K562 (cell line): ENCODE results near the gene NELFE. TPM values are rescaled to one million over a fixed set of nuclear protein-coding genes. Genes with fewer than 3 reads are reported as not detected.

Experiments
- ATAC-seq: fragments of 200-7000 bp; cut with Tn5 transposase; 3 replicates; pipeline ENCODE4 v1.9.1; 2020; ENCODE audit warnings: moderate library complexity
- BruUV-seq: library from RNA; stranded (reverse); fragments of 400-500 nt; replicated peaks from 2 replicates; lab custom pipeline; 2021; lab: Mats Ljungman, UMichigan
- CTCF ChIA-PET: fragments of 300-600 bp; formaldehyde crosslinking; extraction: SDS; loops from one replicate; lab custom pipeline; 2021; ENCODE audit warnings: low intra/inter-chr PET ratio; lab: Yijun Ruan, JAX
- POLR2A ChIA-PET: fragments of 300-600, 350-650 bp; sonication (Branson Sonifier 250); formaldehyde crosslinking; extraction: SDS; loops from one replicate; lab custom pipeline; 2021; ENCODE audit warnings: antibody characterized with exemption, inconsistent platforms; lab: Yijun Ruan, JAX
- DNase-seq, 4 experiments: peaks; one replicate each; pipeline versions ENCODE4 v3.0.0 to v3.0.0-alpha.2; 2011 to 2018; ENCODE audit warnings: low spot score in 3 of 4, mixed read lengths in 3 of 4; ENCODE audit errors: extremely low read depth in 1 of 4
- FAIRE-seq: peaks from 2 replicates; lab custom pipeline; 2011; peaks lifted over from hg19 to GRCh38; lab: Jason Lieb, UNC
- H2AFZ ChIP-seq: 2 replicates; pipeline ENCODE4 v1.6.0; 2011; ENCODE audit warnings: low read depth, low read length, control low read depth, inconsistent platforms
- H3K27ac ChIP-seq: fragments of 200-600 bp; 3 replicates; pipeline ENCODE4 v1.8.0; 2011; ENCODE audit warnings: low read depth, mild to moderate bottlenecking, control low read depth, inconsistent platforms, low read length, moderate library complexity, mixed read lengths; ENCODE audit errors: extremely low read depth
- H3K27me3 ChIP-seq, 2 experiments: fragments of 300-600 bp in 1 of 2; 2 replicates in 1 of 2; 3 replicates in 1 of 2; pipeline versions ENCODE4 v1.6.0 to v1.8.0; 2011; ENCODE audit warnings: inconsistent platforms in 2 of 2, low read length in 2 of 2, mild to moderate bottlenecking in 1 of 2, mixed read lengths in 1 of 2, moderate library complexity in 1 of 2; ENCODE audit not compliant: control insufficient read depth in 2 of 2, insufficient read depth in 2 of 2
- H3K36me3 ChIP-seq: fragments of 300-600 bp; 3 replicates; pipeline ENCODE4 v1.8.0; 2011; ENCODE audit warnings: mild to moderate bottlenecking, low read length, inconsistent platforms; ENCODE audit not compliant: control insufficient read depth, insufficient read depth
- H3K4me1 ChIP-seq, 2 experiments: fragments of 200-600 bp in 1 of 2; replicated peaks in 1 of 2; 2 replicates in 1 of 2; 3 replicates in 1 of 2; pipeline versions ENCODE4 v1.5.1 to v1.8.0; 2011; ENCODE audit warnings: inconsistent platforms in 2 of 2, low read length in 2 of 2, mild to moderate bottlenecking in 1 of 2, mixed read lengths in 1 of 2, moderate library complexity in 1 of 2; ENCODE audit not compliant: control insufficient read depth in 2 of 2, insufficient read depth in 2 of 2
- H3K4me2 ChIP-seq: 2 replicates; pipeline ENCODE4 v1.6.1; 2011; ENCODE audit warnings: low read length, control low read depth, inconsistent platforms, mixed read lengths; ENCODE audit not compliant: insufficient read depth
- H3K4me3 ChIP-seq: fragments of 200-600 bp; sonication (generic), shearing (Covaris generic); 2 replicates; pipeline ENCODE4 v1.5.1; 2016; ENCODE audit warnings: control low read depth, inconsistent platforms
- H3K79me2 ChIP-seq: fragments of 200-600 bp; 3 replicates; pipeline ENCODE4 v1.8.0; 2011; ENCODE audit warnings: low read length, inconsistent platforms; ENCODE audit not compliant: control insufficient read depth, insufficient read depth
- H3K9ac ChIP-seq, 2 experiments: 2 replicates each; pipeline versions ENCODE4 v1.6.0 to v1.6.1; 2011; ENCODE audit warnings: low read depth in 2 of 2, low read length in 2 of 2, control low read depth in 1 of 2, inconsistent platforms in 1 of 2, mild to moderate bottlenecking in 1 of 2, mixed read lengths in 1 of 2; ENCODE audit not compliant: insufficient read depth in 1 of 2
- H3K9me1 ChIP-seq: one replicate; pipeline ENCODE4 v1.6.0; 2011; ENCODE audit warnings: inconsistent platforms, mild to moderate bottlenecking, low read length, moderate library complexity; ENCODE audit not compliant: control insufficient read depth, insufficient read depth
- H3K9me3 ChIP-seq: replicated peaks from 2 replicates; pipeline ENCODE4 v1.5.1; 2011; ENCODE audit warnings: low read depth, low read length, inconsistent platforms; ENCODE audit not compliant: control insufficient read depth, insufficient read depth
- H4K20me1 ChIP-seq: replicated peaks from 2 replicates; pipeline ENCODE4 v1.6.1; 2011; ENCODE audit warnings: low read length, inconsistent platforms, mixed read lengths; ENCODE audit not compliant: control insufficient read depth, insufficient read depth
- CHD4 ChIP-seq: fragments of 200-600 bp; sonication (generic); IDR thresholded peaks from 3 replicates; pipeline ENCODE4 v1.6.1; 2012; ENCODE audit warnings: low read depth, mild to moderate bottlenecking, mixed read lengths, low read length, inconsistent platforms; ENCODE audit not compliant: insufficient read depth, insufficient replicate concordance, poor library complexity, severe bottlenecking
- FOXO4 ChIP-seq: fragments of 450-650 bp; formaldehyde crosslinking; IDR thresholded peaks from 2 replicates; pipeline ENCODE4 v1.4.0; 2020; ENCODE audit warnings: mild to moderate bottlenecking, moderate library complexity
- FOXP4 ChIP-seq: sonication (generic); formaldehyde crosslinking; IDR thresholded peaks from 2 replicates; pipeline ENCODE4 v1.8.0; 2022; ENCODE audit warnings: mild to moderate bottlenecking, missing genetic modification reagents, borderline replicate concordance
- NR2C2 ChIP-seq, 2 experiments: fragments of 200-800 bp in 1 of 2; sonication (Bioruptor generic) in 1 of 2; sonication (generic) in 1 of 2; formaldehyde crosslinking in 1 of 2; IDR thresholded peaks; 2 replicates each; pipeline versions ENCODE4 v1.6.1 to v1.8.0; 2016 to 2022; ENCODE audit warnings: mild to moderate bottlenecking in 1 of 2, missing compliant biosample characterization in 1 of 2, missing genetic modification characterization in 1 of 2, missing genetic modification reagents in 1 of 2
- RBM15 ChIP-seq: fragments of 200-400 bp; formaldehyde crosslinking; IDR thresholded peaks from 2 replicates; pipeline ENCODE4 v1.6.1; 2018; ENCODE audit warnings: mild to moderate bottlenecking, low read length, moderate library complexity; ENCODE audit not compliant: insufficient read depth
- SMARCA5 ChIP-seq: fragments of 450-650 bp; IDR thresholded peaks from 2 replicates; pipeline ENCODE4 v1.6.1; 2016
- ZBTB33 ChIP-seq: sonication (generic); formaldehyde crosslinking; IDR thresholded peaks from 2 replicates; pipeline ENCODE4 v1.8.1; 2023; ENCODE audit warnings: mild to moderate bottlenecking, missing genetic modification reagents
- ZNF449 ChIP-seq: fragments of 250-450 bp; sonication (Bioruptor Pico); IDR thresholded peaks from 2 replicates; pipeline ENCODE4 v1.8.0; 2022; ENCODE audit warnings: moderate library complexity, mild to moderate bottlenecking, inconsistent platforms
- ZNF561 ChIP-seq: fragments of 450-650 bp; formaldehyde crosslinking; conservative IDR thresholded peaks from 2 replicates; pipeline ENCODE4 v1.4.0; 2020; ENCODE audit warnings: mild to moderate bottlenecking, moderate library complexity
- WGBS: fragments of 100-300 bp; shearing (Covaris generic); methylation state at CpG from one replicate; pipeline ENCODE4 v1.1.6; 2016; ENCODE audit warnings: low coverage, mixed read lengths; ENCODE audit not compliant: insufficient coverage; ENCODE audit errors: missing lambda C conversion rate; 5-methylcytosine and 5-hydroxymethylcytosine counted together
- in situ Hi-C: fragments of 300-500 bp; cut with MboI; formaldehyde crosslinking; loops from 4 replicates; pipeline ENCODE4 v1.15.0; 2018; ENCODE audit warnings: inconsistent platforms, mixed read lengths
- intact Hi-C: fragments of 100-400 bp; cut with micrococcal nuclease; formaldehyde crosslinking; loops from 2 replicates; pipeline ENCODE4 v1.14.2; 2022
- polyA plus RNA-seq, 8 experiments: library from polyadenylated mRNA; depleted of rRNA in 4 of 8; stranded (reverse) in 5 of 8; unstranded in 3 of 8; fragments of >200 nt; fragmentation: Nextera tagmentation in 2 of 8; fragmentation: Illumina TruSeq in 1 of 8; extraction: Ambion mirVana in 2 of 8; extraction: Trizol in 1 of 8; gene quantifications; 2 replicates each; pipeline versions ENCODE4 v1.2.1 to v1.2.3, GENCODE V29; 2011 to 2014; ENCODE audit warnings: inconsistent platforms in 1 of 8, missing spikeins in 1 of 8
- total RNA-seq, 7 experiments: library from RNA; depleted of rRNA in 6 of 7; stranded (reverse); fragments of >200 nt in 6 of 7; fragmentation: Illumina TruSeq in 2 of 7; extraction: Trizol in 2 of 7; gene quantifications; 2 replicates each; pipeline versions ENCODE4 v1.2.1 to v1.2.3, GENCODE V29; 2011 to 2021; ENCODE audit warnings: low replicate concordance in 1 of 7

The NELFE gene
- total and polyA plus RNA-seq, 9 of the 15 experiments (the other 6 are each of a cell fraction or from before 2014, with no cell fraction given): 15.2 to 157 (median 91.5) TPM

- TF ChIP-seq ZNF449 (CRISPR knock-in tag) (0 out of 2 replicates have a peak, but pooled peaks have one; percentile 37), NR2C2 (CRISPR knock-in tag; IDR thresholded peaks at IDR 0.05) (no peak; the same call in none of the 2 replicates), NR2C2 (tag; IDR thresholded peaks at IDR 0.05) (0 out of 2 replicates have a peak, but pooled peaks have one; percentile 72), ZNF561 (CRISPR knock-in tag) (no peak)
Measured at GRCh38 chr6:31972709-31973350, 14.1 kb upstream of the NELFE start (continued).

- Histone ChIP-seq H3K27me3 (no peaks in the 10 kb centered on the region), H3K79me2 (peaks cover 48% of the 10 kb centered on the region), H2AFZ (peak within 1 kb of the TSS; percentile 93), H3K27ac (peak within 1 kb of the TSS; percentile 84), H3K4me2 (peak within 1 kb of the TSS; percentile 99), H3K4me3 (peak within 1 kb of the TSS; percentile 56), H3K9ac (peak within 1 kb of the TSS; percentile 90 to 96), H3K36me3 (peaks cover 48% of the 10 kb centered on the region), H3K9me1 (no peaks in the 10 kb centered on the region), H3K4me1 (peaks cover 56 to 65% of the 10 kb centered on the region in 2 experiments; a peak in 4 of 5 replicates), H4K20me1 (no peaks in the 10 kb centered on the region), H3K9me3 (no peaks in the 10 kb centered on the region)
- CTCF ChIA-PET: no interaction called here
- in situ Hi-C loops (loop anchor here (5.0 kb wide), 1 partner anchor 45 kb away; no protein-coding TSS in a partner anchor), intact Hi-C loops (loop anchor here (1.0 to 10.0 kb wide), 2 partner anchors 13 to 237 kb away; partner anchors contain the start of genes CLIC1 and SKIC2)
- ATAC-seq (peak; percentile 84), FAIRE-seq (peak; percentile 92), DNase-seq (peak; percentile 98 to 99 (median 98))
- BruUV-seq: no TSS peak
- WGBS: under 1% methylated on average over 62 of the region's 62 CpGs
- POLR2A ChIA-PET: interaction anchor here (0.6 to 5.8 kb wide), 15 partner anchors 9 to 423 kb away, joined by 3 to 74 read pairs (median 4); partner anchors contain the start of genes C6orf47, CFB, FKBPL and NELFE
- TF ChIP-seq CHD4 (peak; percentile 11), FOXP4 (CRISPR knock-in tag) (no peak), FOXO4 (CRISPR knock-in tag) (0 out of 2 replicates have a peak, but pooled peaks have one; percentile 77), RBM15 (no peak), ZBTB33 (CRISPR knock-in tag) (no peak; the same call in 1 of the 2 replicates), SMARCA5 (no peak)
Measured at GRCh38 chr6:31971993-31972708, 13.4 kb upstream of the NELFE start, which contains the start of gene DXO. Gene DXO, minus strand, starts transcription at chr6:31972138. Its CDS starts 463 bp downstream, at chr6:31971675.
